ENCODE results near the gene BYSL. TPM values are rescaled to one million over a fixed set of nuclear protein-coding genes. Genes with fewer than 3 reads are reported as not detected.

BYSL gene
- total and polyA plus RNA-seq, 2 donors, result 8.7 to 15.4 TPM

DNA sequence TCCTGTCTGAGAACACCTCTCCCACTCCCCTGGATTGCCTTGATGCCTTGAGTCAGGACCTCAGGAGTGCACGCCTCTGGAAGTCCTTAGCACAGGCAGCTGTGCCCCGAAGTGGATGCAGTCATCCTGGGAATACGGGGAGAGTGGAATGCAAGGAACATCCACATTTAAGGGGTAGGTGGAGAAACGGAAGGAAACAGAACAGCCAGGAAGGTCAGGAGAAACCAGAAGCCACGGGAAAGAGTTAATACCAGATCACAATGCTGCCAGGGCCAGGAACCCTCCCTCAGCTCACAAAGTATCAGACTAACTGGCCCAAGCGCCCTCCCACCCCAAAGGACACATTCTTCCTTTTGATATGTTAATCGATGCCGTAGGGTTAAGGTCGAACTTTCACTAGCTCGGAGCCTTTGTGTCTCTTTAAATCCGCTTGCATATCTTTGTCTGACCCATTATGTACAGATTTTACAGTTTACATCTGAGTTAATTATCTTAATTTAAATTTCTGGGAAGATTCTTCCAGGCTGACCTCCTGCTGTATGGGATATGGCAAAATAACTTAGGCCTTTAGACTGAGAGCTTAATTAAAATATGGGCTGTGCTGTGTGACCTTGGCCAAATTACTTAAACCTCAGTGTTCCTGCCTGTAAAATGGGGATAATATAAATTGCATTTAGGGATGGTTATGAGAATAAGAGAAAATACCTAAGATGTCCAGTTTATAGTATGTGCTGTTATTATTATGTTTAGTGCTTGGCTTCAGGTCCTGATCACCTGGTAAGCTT lies 44.3 kb downstream of the BYSL start:
- 65% methylated on average over 11 of the region's 11 CpGs for WGBS
- no peak for DNase-seq (ENCODE audit: extremely low spot score)
- no peak overlapping the region for H3K4me3 ChIP-seq (ENCODE audit: low read depth, low read length)

GRCh38 chr6:41966214-41966920 lies 45.1 kb downstream of the BYSL start:
- 70% methylated on average over 5 of the region's 5 CpGs for WGBS
- Histone ChIP-seq H3K36me3 (ENCODE audit: insufficient read depth) (no peaks in the 10 kb centered on the region), H3K4me3 (ENCODE audit: low read depth, low read length) (no peak overlapping the region), H3K27ac (ENCODE audit: low read depth) (no peak overlapping the region), H3K4me1 (ENCODE audit: insufficient read depth) (no peaks in the 10 kb centered on the region)
- DNase-seq (ENCODE audit: extremely low spot score), result no peak

More for the DNA sequence above, 44.3 kb downstream of the BYSL start:
- no peak overlapping the region for H3K27ac ChIP-seq (ENCODE audit: low read depth)
- no peaks in the 10 kb centered on the region for H3K4me1 ChIP-seq (ENCODE audit: insufficient read depth)
- H3K36me3 ChIP-seq (ENCODE audit: insufficient read depth), result no peaks in the 10 kb centered on the region

DNA sequence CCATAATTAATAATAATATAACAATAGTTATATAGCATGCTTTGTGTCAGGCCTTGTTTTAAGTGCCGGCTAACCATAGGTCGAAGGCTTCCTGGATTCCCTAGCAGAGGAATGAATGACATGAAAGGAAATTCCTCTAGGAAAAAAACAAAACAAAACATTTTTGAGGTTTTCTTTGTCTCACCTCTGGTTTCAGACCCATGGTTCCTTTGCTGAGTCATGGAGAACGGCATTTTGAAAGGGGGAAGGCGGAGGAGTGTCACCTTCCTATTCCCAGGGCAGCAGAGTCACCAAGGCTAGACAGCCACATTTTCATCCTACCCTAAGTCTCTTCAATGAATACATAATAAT lies 45.6 kb downstream of the BYSL start:
- DNase-seq (ENCODE audit: extremely low spot score), result no peak
- no peak overlapping the region for H3K27ac ChIP-seq (ENCODE audit: low read depth)
- WGBS, result 81% methylated on average over 4 of the region's 4 CpGs
- no peaks in the 10 kb centered on the region for H3K36me3 ChIP-seq (ENCODE audit: insufficient read depth)
- H3K4me1 ChIP-seq (ENCODE audit: insufficient read depth), result no peaks in the 10 kb centered on the region
- H3K4me3 ChIP-seq (ENCODE audit: low read depth, low read length), result no peak overlapping the region

DNA sequence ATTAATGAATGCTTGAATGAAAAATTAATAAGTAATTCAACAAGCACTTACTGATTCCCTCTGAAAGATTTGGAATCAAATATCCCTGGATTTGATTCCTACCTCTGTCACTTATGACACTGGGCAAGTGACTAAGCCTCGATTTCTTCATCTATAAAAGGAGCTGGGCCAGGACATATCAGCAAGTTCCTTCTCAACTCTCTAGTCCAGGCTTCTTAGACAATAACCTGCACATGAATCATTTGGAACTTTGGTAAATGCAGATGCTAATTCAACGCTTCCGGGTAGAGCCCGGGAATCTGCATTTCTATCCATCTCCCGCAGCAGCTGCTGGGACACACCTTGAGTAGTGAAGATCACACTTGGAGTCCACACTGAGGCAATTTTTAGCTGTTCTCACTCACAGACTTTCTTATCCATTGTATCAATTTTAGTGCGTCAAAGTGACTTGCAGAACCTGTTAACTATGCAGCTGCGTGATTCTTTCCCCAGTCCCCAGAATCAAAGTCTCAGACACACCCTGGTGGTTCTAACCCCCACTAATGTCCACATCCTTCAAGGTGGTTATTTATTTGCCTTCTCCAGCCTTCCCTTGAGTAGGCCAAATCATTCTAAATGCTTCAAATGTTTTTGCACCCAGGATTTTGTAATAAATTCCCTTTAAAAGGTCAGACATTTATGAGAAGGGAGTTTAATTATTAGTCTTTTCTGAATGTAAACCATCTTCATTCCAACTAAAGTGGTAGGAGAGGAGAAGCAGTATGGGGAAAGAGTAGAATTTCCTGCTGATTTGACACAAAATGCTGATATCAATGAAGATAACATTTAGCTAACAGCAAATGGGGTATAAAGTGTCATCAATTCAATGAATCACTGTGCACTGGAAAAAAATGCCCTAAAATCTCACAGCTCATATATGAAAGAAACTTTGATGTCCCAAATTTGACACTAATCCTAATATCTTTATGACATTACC lies 46.3 kb downstream of the BYSL start:
- Histone ChIP-seq H3K27ac (ENCODE audit: low read depth) (no peak overlapping the region), H3K4me3 (ENCODE audit: low read depth, low read length) (no peak overlapping the region), H3K4me1 (ENCODE audit: insufficient read depth) (no peaks in the 10 kb centered on the region), H3K36me3 (ENCODE audit: insufficient read depth) (no peaks in the 10 kb centered on the region)
- peak; percentile 39 for DNase-seq (ENCODE audit: extremely low spot score)
- 81% methylated on average over 7 of the region's 7 CpGs for WGBS

GRCh38 chr6:41970436-41970846 lies 49.1 kb downstream of the BYSL start:
- Histone ChIP-seq H3K27ac (ENCODE audit: low read depth) (no peak overlapping the region), H3K4me1 (ENCODE audit: insufficient read depth) (no peaks in the 10 kb centered on the region), H3K36me3 (ENCODE audit: insufficient read depth) (no peaks in the 10 kb centered on the region), H3K4me3 (ENCODE audit: low read depth, low read length) (no peak overlapping the region)
- no peak for DNase-seq (ENCODE audit: extremely low spot score)
- 60% methylated on average over 4 of the region's 4 CpGs for WGBS

GRCh38 chr6:41972826-41973225 lies 51.5 kb downstream of the BYSL start:
- Histone ChIP-seq H3K36me3 (ENCODE audit: insufficient read depth) (no peaks in the 10 kb centered on the region), H3K27ac (ENCODE audit: low read depth) (no peak overlapping the region), H3K4me3 (ENCODE audit: low read depth, low read length) (no peak overlapping the region), H3K4me1 (ENCODE audit: insufficient read depth) (no peaks in the 10 kb centered on the region)
- no peak for DNase-seq (ENCODE audit: extremely low spot score)
- 29% methylated on average over 2 of the region's 2 CpGs for WGBS

- Histone ChIP-seq H3K4me3 (ENCODE audit: low read depth, low read length) (no peak overlapping the region), H3K4me1 (ENCODE audit: insufficient read depth) (no peaks in the 10 kb centered on the region), H3K36me3 (ENCODE audit: insufficient read depth) (no peaks in the 10 kb centered on the region), H3K27ac (ENCODE audit: low read depth) (no peak overlapping the region)
- DNase-seq (ENCODE audit: extremely low spot score), result no peak
- 92% methylated on average over 5 of the region's 5 CpGs for WGBS
These were observed 53.1 kb downstream of the BYSL start for GRCh38 chr6:41974281-41974825.

- H3K4me1 ChIP-seq (ENCODE audit: insufficient read depth), result no peaks in the 10 kb centered on the region
- WGBS, result 91% methylated on average over 4 of the region's 4 CpGs
- H3K4me3 ChIP-seq (ENCODE audit: low read depth, low read length), result no peak overlapping the region
- no peak for DNase-seq (ENCODE audit: extremely low spot score)
- H3K36me3 ChIP-seq (ENCODE audit: insufficient read depth), result no peaks in the 10 kb centered on the region
- H3K27ac ChIP-seq (ENCODE audit: low read depth), result no peak overlapping the region
These were observed 54.0 kb downstream of the BYSL start for GRCh38 chr6:41975276-41975675.

DNA sequence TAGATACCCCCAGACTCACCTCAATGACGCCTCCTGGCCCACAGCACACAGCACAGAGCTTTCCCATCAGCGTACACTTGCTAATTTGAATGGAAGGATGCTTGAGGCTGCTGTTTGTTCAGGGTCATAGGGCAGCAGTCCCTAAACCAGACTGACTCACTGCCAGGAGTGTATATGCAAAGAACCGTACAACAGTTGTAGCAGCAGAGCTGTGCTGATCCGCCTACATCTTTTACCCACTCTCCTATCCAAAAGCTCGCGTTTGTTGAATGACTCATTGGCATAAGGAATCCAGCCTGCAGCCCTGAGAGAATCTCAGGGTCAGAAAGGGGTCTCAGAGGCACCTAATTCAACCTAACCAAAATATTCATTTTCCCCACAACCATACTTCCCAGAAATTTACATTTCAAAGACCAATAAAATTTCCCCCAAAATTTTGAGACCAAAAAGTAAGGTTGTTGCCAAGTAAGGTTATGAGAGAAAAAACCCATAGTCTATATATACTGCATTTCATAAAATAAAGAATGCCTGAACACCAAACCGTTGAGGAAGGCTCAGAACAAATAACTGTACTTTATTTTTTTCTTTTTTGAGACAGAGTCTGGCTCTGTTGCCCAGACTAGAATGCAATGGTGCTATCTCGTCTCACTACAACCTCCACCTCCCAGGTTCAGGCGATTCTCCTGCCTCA lies 55.6 kb downstream of the BYSL start:
- no peaks in the 10 kb centered on the region for H3K4me1 ChIP-seq (ENCODE audit: insufficient read depth)
- no peak overlapping the region for H3K27ac ChIP-seq (ENCODE audit: low read depth)
- DNase-seq (ENCODE audit: extremely low spot score), result no peak
- H3K4me3 ChIP-seq (ENCODE audit: low read depth, low read length), result no peak overlapping the region
- H3K36me3 ChIP-seq (ENCODE audit: insufficient read depth), result no peaks in the 10 kb centered on the region
- WGBS, result 69% methylated on average over 9 of the region's 9 CpGs

Small RNAs within 50 kb of the gene (small RNA-seq; reads per million reads assigned to genes)
- gene RF00019, result not detected

Other genes starting within 250 kb of the BYSL start
- 4.3 TPM for gene TFEB, start 185.9 kb upstream of the BYSL start, total RNA-seq
- 25.4 TPM for gene TFEB, start 185.9 kb upstream of the BYSL start, polyA plus RNA-seq
- gene PGC, start 174.1 kb upstream of the BYSL start, total RNA-seq, result not detected
- not detected for gene PGC, start 174.1 kb upstream of the BYSL start, polyA plus RNA-seq
- 1.9 TPM for gene FRS3, start 141.6 kb upstream of the BYSL start, total RNA-seq
- gene FRS3, start 141.6 kb upstream of the BYSL start, polyA plus RNA-seq, result 7.4 TPM
- 3.1 TPM for gene PRICKLE4, start 140.7 kb upstream of the BYSL start, total RNA-seq
- gene PRICKLE4, start 140.7 kb upstream of the BYSL start, polyA plus RNA-seq, result 3.7 TPM
- 34.4 TPM for gene TOMM6, start 133.8 kb upstream of the BYSL start, total RNA-seq
- 181 TPM for gene TOMM6, start 133.8 kb upstream of the BYSL start, polyA plus RNA-seq
- gene USP49, start 26.1 kb upstream of the BYSL start, total RNA-seq, result 4.9 TPM
- gene USP49, start 26.1 kb upstream of the BYSL start, polyA plus RNA-seq, result 2.3 TPM
- gene MED20, start 360 bp upstream of the BYSL start, total RNA-seq, result 22.5 TPM
- gene MED20, start 360 bp upstream of the BYSL start, polyA plus RNA-seq, result 15.6 TPM
- 18.1 TPM for gene CCND3, start 20.3 kb downstream of the BYSL start, total RNA-seq
- gene CCND3, start 20.3 kb downstream of the BYSL start, polyA plus RNA-seq, result 98.9 TPM
- gene TAF8, start 129.0 kb downstream of the BYSL start, total RNA-seq, result 18.1 TPM
- 13.4 TPM for gene TAF8, start 129.0 kb downstream of the BYSL start, polyA plus RNA-seq
- 2.7 TPM for gene C6orf132, start 221.1 kb downstream of the BYSL start, total RNA-seq
- gene C6orf132, start 221.1 kb downstream of the BYSL start, polyA plus RNA-seq, result 4.4 TPM

All from urinary bladder (tissue), 4 donors.